ENCODE data around the gene ZNF57. TPM values are rescaled to one million over a fixed set of nuclear protein-coding genes. Genes with fewer than 3 reads are reported as not detected.
A peak's percentile ranks its signal among the peaks of the same experiment; 100 is the strongest.

Gene ZNF57
- total and polyA plus RNA-seq, 2 of the 13 experiments (the other 11 are each of a cell fraction or from before 2014, with no cell fraction given): 6.6 to 17.5 TPM

GRCh38 chr19:2869618-2870017 lies 31.1 kb upstream of the ZNF57 start:
- in situ Hi-C loops (cut with HindIII; ENCODE audit: extremely low pct_ligation_motif_present, low pct_unique_long_range_greater_than_20kb) (loop anchor here (10.0 kb wide), 1 partner anchor 55 kb away; the partner anchor contains the start of gene ZNF554), intact Hi-C loops (cut with micrococcal nuclease; ENCODE audit: unreplicated experiment) (no loop called here)
- BruUV-seq (replicated peaks): no TSS peak
- Histone ChIP-seq H3K4me1 (ENCODE audit: insufficient read depth, low read length) (peaks cover 40% of the 10 kb centered on the region), H3K4me3 (replicated peaks in 1 of 3; ENCODE audit: insufficient read depth in 1 of 3, low read depth in 2 of 3, low read length in 3 of 3) (no peak overlapping the region), H4K20me1 (ENCODE audit: insufficient read depth, low read length) (peaks cover 2% of the 10 kb centered on the region; the same call in 1 of the 2 replicates), H3K27me3 (ENCODE audit: control insufficient read depth in 1 of 2, insufficient read depth in 2 of 2, low read length in 2 of 2) (no peaks in the 10 kb centered on the region), H3K9ac (ENCODE audit: insufficient read depth, low read depth, low read length) (no peak overlapping the region), H3K9me3 (ENCODE audit: low read length) (no peaks in the 10 kb centered on the region), H3K36me3 (replicated peaks in 1 of 2; ENCODE audit: control insufficient read depth in 1 of 2, insufficient read depth in 2 of 2, low read length in 2 of 2) (peaks cover 4 to 8% of the 10 kb centered on the region in 2 experiments; a peak in 4 of 5 replicates), H3K79me2 (ENCODE audit: insufficient read depth, low read length) (peaks cover 25% of the 10 kb centered on the region), H3K27ac (ENCODE audit: extremely low read length, insufficient read depth, low read length) (peak overlapping the region; percentile 2), H3K4me2 (ENCODE audit: low read depth, low read length) (peak overlapping the region; percentile 24; the same call in 1 of the 2 replicates), H2AFZ (ENCODE audit: low read length) (no peak overlapping the region)
- 83% methylated on average over 10 of the region's 10 CpGs for WGBS (ENCODE audit: low lambda C conversion rate)
- ATAC-seq: no peak; the same call in 2 of the 3 replicates
- peak; percentile 57 for DNase-seq (ENCODE audit: low spot score)
- ChIA-PET CTCF (ENCODE audit: low intra/inter-chr PET ratio, low total read pairs) (no interaction called here), POLR2A (no interaction called here)
- FAIRE-seq: peak; percentile 65
- TF ChIP-seq ZNF746 (CRISPR knock-in tag; IDR thresholded peaks at IDR 0.05): no peak
- no peak for TF ChIP-seq NFKBIZ (CRISPR knock-in tag; IDR thresholded peaks at IDR 0.05)
- TF ChIP-seq CHD2 (IDR thresholded peaks at IDR 0.05; ENCODE audit: low read depth, low read length): no peak
- TF ChIP-seq ELK4 (CRISPR knock-in tag; IDR thresholded peaks at IDR 0.05; ENCODE audit: borderline replicate concordance): no peak
- TF ChIP-seq CEBPG (CRISPR knock-in tag; IDR thresholded peaks at IDR 0.05): no peak
- TF ChIP-seq ETV5 (CRISPR knock-in tag; IDR thresholded peaks at IDR 0.05; ENCODE audit: borderline replicate concordance): peak; percentile 75; the same call in 1 of the 2 replicates
- TF ChIP-seq NRL (CRISPR knock-in tag; IDR thresholded peaks at IDR 0.05; ENCODE audit: borderline replicate concordance): peak; percentile 44; the same call in 1 of the 2 replicates
- TF ChIP-seq SAP130 (CRISPR knock-in tag; IDR thresholded peaks at IDR 0.05; ENCODE audit: low read depth): peak; percentile 87
- TF ChIP-seq ZNF235 (CRISPR knock-in tag; IDR thresholded peaks at IDR 0.05; ENCODE audit: borderline replicate concordance): no peak
- no peak for TF ChIP-seq EHMT2 (IDR thresholded peaks at IDR 0.05; ENCODE audit: borderline replicate concordance, low read depth, low read length)
- no peak for TF ChIP-seq IRF9 (CRISPR knock-in tag; IDR thresholded peaks at IDR 0.05; ENCODE audit: borderline replicate concordance)
- no peak for TF ChIP-seq HNF1A (IDR thresholded peaks at IDR 0.05; ENCODE audit: low read depth)
- no peak for TF ChIP-seq HNF1A (CRISPR knock-in tag; IDR thresholded peaks at IDR 0.05; ENCODE audit: borderline replicate concordance)
- no peak for TF ChIP-seq ZNF567 (CRISPR knock-in tag; IDR thresholded peaks at IDR 0.05; ENCODE audit: borderline replicate concordance)
- TF ChIP-seq RFX1 (IDR thresholded peaks at IDR 0.05): no peak
- TF ChIP-seq ZBTB38 (CRISPR knock-in tag; IDR thresholded peaks at IDR 0.05): peak; percentile 89
- peak; percentile 43; the same call in 1 of the 2 replicates for TF ChIP-seq HOXA3 (CRISPR knock-in tag; IDR thresholded peaks at IDR 0.05)
- peak; percentile 56; the same call in 1 of the 3 replicates for TF ChIP-seq MXI1 (IDR thresholded peaks at IDR 0.05; ENCODE audit: borderline replicate concordance, low read depth, low read length)
- no peak for TF ChIP-seq NR2F6 (IDR thresholded peaks at IDR 0.05)
- no peak for TF ChIP-seq NR2F6 (CRISPR knock-in tag; IDR thresholded peaks at IDR 0.05)
- TF ChIP-seq FOXM1 (CRISPR knock-in tag; IDR thresholded peaks at IDR 0.05): no peak
